Hepatocyte (in vitro differentiated cells): ENCODE data around the gene DTHD1. TPM values are rescaled to one million over a fixed set of nuclear protein-coding genes. Genes with fewer than 3 reads are reported as not detected.

Experiments
- DNase-seq: peaks from one replicate; pipeline ENCODE4 v3.0.0-alpha.2; 2016; ENCODE audit warnings: low spot score
- H2AFZ ChIP-seq: fragments of 200-600 bp; sonication (generic); 2 replicates; pipeline ENCODE4 v1.6.0; 2016; ENCODE audit warnings: antibody characterized with exemption, mild to moderate bottlenecking
- H3K27ac ChIP-seq: fragments of 200-600 bp; sonication (generic); 2 replicates; pipeline ENCODE4 v1.5.1; 2016; ENCODE audit warnings: mild to moderate bottlenecking
- H3K27me3 ChIP-seq: fragments of 200-600 bp; sonication (generic); 2 replicates; pipeline ENCODE4 v1.6.1; 2016
- H3K36me3 ChIP-seq: fragments of 200-600 bp; sonication (generic); replicated peaks from 2 replicates; pipeline ENCODE4 v1.5.1; 2016; ENCODE audit warnings: low read depth; ENCODE audit not compliant: insufficient read depth
- H3K4me1 ChIP-seq: fragments of 200-600 bp; sonication (generic); 2 replicates; pipeline ENCODE4 v1.5.1; 2016; ENCODE audit warnings: mild to moderate bottlenecking, moderate library complexity; ENCODE audit not compliant: insufficient read depth
- H3K4me2 ChIP-seq: fragments of 200-600 bp; sonication (generic); 2 replicates; pipeline ENCODE4 v1.6.0; 2016
- H3K4me3 ChIP-seq: fragments of 200-600 bp; sonication (generic); 2 replicates; pipeline ENCODE4 v1.5.1; 2016; ENCODE audit warnings: mild to moderate bottlenecking
- H3K79me2 ChIP-seq: fragments of 200-600 bp; sonication (generic); 2 replicates; pipeline ENCODE4 v1.6.0; 2017; ENCODE audit warnings: mild to moderate bottlenecking
- H3K9me2 ChIP-seq: fragments of 200-600 bp; sonication (generic); replicated peaks from 2 replicates; pipeline ENCODE4 v1.6.0; 2017; ENCODE audit warnings: mild to moderate bottlenecking; ENCODE audit not compliant: insufficient read depth
- H3K9me3 ChIP-seq: fragments of 200-600 bp; sonication (generic); 2 replicates; pipeline ENCODE4 v1.5.1; 2016; ENCODE audit warnings: low read depth, mild to moderate bottlenecking
- H4K20me1 ChIP-seq: fragments of 200-600 bp; sonication (generic); 2 replicates; pipeline ENCODE4 v1.6.0; 2016; ENCODE audit warnings: mild to moderate bottlenecking; ENCODE audit not compliant: insufficient read depth, poor library complexity, severe bottlenecking
- CTCF ChIP-seq: fragments of 200-600 bp; sonication (generic); IDR thresholded peaks from 2 replicates; pipeline ENCODE4 v1.5.1; 2016; ENCODE audit warnings: antibody characterized with exemption, mild to moderate bottlenecking; ENCODE audit not compliant: poor library complexity
- EZH2 ChIP-seq: fragments of 200-600 bp; sonication (generic); IDR thresholded peaks from 2 replicates; pipeline ENCODE4 v1.6.1; 2016; ENCODE audit warnings: antibody characterized with exemption, mild to moderate bottlenecking, borderline replicate concordance
- EZH2phosphoT487 ChIP-seq: fragments of 200-600 bp; sonication (generic); IDR thresholded peaks from one replicate; pipeline ENCODE4 v1.6.1; 2018; ENCODE audit warnings: antibody characterized with exemption, mild to moderate bottlenecking, low read depth, moderate library complexity; ENCODE audit not compliant: unreplicated experiment, severe bottlenecking
- WGBS: methylation state at CpG from one replicate; pipeline ENCODE4 v1.1.6; 2016; ENCODE audit warnings: low lambda C conversion rate; ENCODE audit errors: missing lambda C conversion rate; 5-methylcytosine and 5-hydroxymethylcytosine counted together
- polyA plus RNA-seq: library from polyadenylated mRNA; unstranded; fragments of >200 nt; fragmentation: Nextera tagmentation; extraction: Ambion mirVana; gene quantifications from 2 replicates; pipeline ENCODE4 v1.2.1, GENCODE V29; 2016
- total RNA-seq: library from RNA; depleted of rRNA; stranded (reverse); fragments of >200 nt; gene quantifications from 2 replicates; pipeline ENCODE4 v1.2.3, GENCODE V29; 2014

The DTHD1 gene
- total and polyA plus RNA-seq, 2 experiments from 2014 or later, result not detected

- H4K20me1 ChIP-seq, result no peaks in the 10 kb centered on the region
- no peaks in the 10 kb centered on the region for H3K79me2 ChIP-seq
- no peaks in the 10 kb centered on the region for H3K27me3 ChIP-seq
- no peak overlapping the region for H3K4me3 ChIP-seq
- H3K27ac ChIP-seq, result no peak overlapping the region
- H3K9me3 ChIP-seq, result no peaks in the 10 kb centered on the region
- 65% methylated on average over 1 of the region's 1 CpG for WGBS
- no peak overlapping the region for H3K4me2 ChIP-seq
- no peak for DNase-seq
- no peak overlapping the region for H2AFZ ChIP-seq
- H3K4me1 ChIP-seq, result no peaks in the 10 kb centered on the region
- no peaks in the 10 kb centered on the region for H3K36me3 ChIP-seq
- no peaks in the 10 kb centered on the region for H3K9me2 ChIP-seq
- no peak for TF ChIP-seq CTCF
- TF ChIP-seq EZH2, result no peak
- TF ChIP-seq EZH2phosphoT487, result no peak
Observed at GRCh38 chr4:36249610-36250009, 31.8 kb upstream of the DTHD1 start.

GRCh38 chr4:36251983-36252382, 29.4 kb upstream of the DTHD1 start:
- Histone ChIP-seq H3K36me3 (no peaks in the 10 kb centered on the region), H3K9me3 (no peaks in the 10 kb centered on the region), H2AFZ (no peak overlapping the region), H3K4me2 (no peak overlapping the region), H3K79me2 (no peaks in the 10 kb centered on the region), H4K20me1 (no peaks in the 10 kb centered on the region), H3K4me3 (no peak overlapping the region), H3K9me2 (no peaks in the 10 kb centered on the region), H3K27me3 (no peaks in the 10 kb centered on the region), H3K4me1 (no peaks in the 10 kb centered on the region), H3K27ac (no peak overlapping the region)
- TF ChIP-seq EZH2phosphoT487 (no peak), EZH2 (no peak), CTCF (no peak)
- 92% methylated on average over 2 of the region's 2 CpGs for WGBS
- DNase-seq, result no peak

GRCh38 chr4:36254371-36254770, 27.0 kb upstream of the DTHD1 start:
- WGBS, result 87% methylated on average over 2 of the region's 2 CpGs
- TF ChIP-seq CTCF (no peak), EZH2 (no peak), EZH2phosphoT487 (no peak)
- no peak overlapping the region for H3K4me2 ChIP-seq
- H3K79me2 ChIP-seq, result no peaks in the 10 kb centered on the region
- no peaks in the 10 kb centered on the region for H3K4me1 ChIP-seq
- no peak for DNase-seq
- H3K9me3 ChIP-seq, result no peaks in the 10 kb centered on the region
- no peak overlapping the region for H3K27ac ChIP-seq
- no peaks in the 10 kb centered on the region for H3K9me2 ChIP-seq
- H3K36me3 ChIP-seq, result no peaks in the 10 kb centered on the region
- no peak overlapping the region for H2AFZ ChIP-seq
- no peak overlapping the region for H3K4me3 ChIP-seq
- H4K20me1 ChIP-seq, result no peaks in the 10 kb centered on the region
- no peaks in the 10 kb centered on the region for H3K27me3 ChIP-seq

GRCh38 chr4:36255577-36255976, 25.8 kb upstream of the DTHD1 start:
- no peaks in the 10 kb centered on the region for H3K27me3 ChIP-seq
- H3K4me2 ChIP-seq, result no peak overlapping the region
- 94% methylated on average over 2 of the region's 2 CpGs for WGBS
- DNase-seq, result no peak
- no peak for TF ChIP-seq EZH2
- no peak for TF ChIP-seq CTCF
- no peak for TF ChIP-seq EZH2phosphoT487
- no peaks in the 10 kb centered on the region for H3K9me3 ChIP-seq
- H4K20me1 ChIP-seq, result no peaks in the 10 kb centered on the region
- no peak overlapping the region for H2AFZ ChIP-seq
- no peaks in the 10 kb centered on the region for H3K9me2 ChIP-seq
- no peak overlapping the region for H3K4me3 ChIP-seq
- H3K27ac ChIP-seq, result no peak overlapping the region
- H3K4me1 ChIP-seq, result no peaks in the 10 kb centered on the region
- H3K36me3 ChIP-seq, result no peaks in the 10 kb centered on the region
- no peaks in the 10 kb centered on the region for H3K79me2 ChIP-seq
